Endothelial cell of umbilical vein (primary cell): ENCODE measurements around the gene RBPJL.

ENCODE experiments used
- JUN ChIP-seq: IDR thresholded peaks from 2 replicates; pipeline ENCODE4 v1.6.1; 2011; ENCODE audit warnings: borderline replicate concordance, low read depth; ENCODE audit not compliant: insufficient read length, insufficient read depth
- MAX ChIP-seq: IDR thresholded peaks from 2 replicates; pipeline ENCODE4 v1.6.1; 2011; ENCODE audit not compliant: insufficient read depth, insufficient read length
- POLR2A ChIP-seq: IDR thresholded peaks from 2 replicates; pipeline ENCODE4 v1.6.1; 2012; ENCODE audit warnings: low read depth, mild to moderate bottlenecking, control low read depth, low read length
- TF ChIP-seq, protein P1 (sequence below), 2 donors: IDR thresholded peaks; 1 replicate in 1 of 2; 2 replicates in 1 of 2; pipeline ENCODE4 v1.5.1; 2011; ENCODE audit warnings: low read length in 2 of 2, mild to moderate bottlenecking in 2 of 2, moderate library complexity in 2 of 2, control low read depth in 1 of 2, inconsistent platforms in 1 of 2, low read depth in 1 of 2; ENCODE audit not compliant: insufficient read depth in 1 of 2; ENCODE audit errors: extremely low read depth in 1 of 2

GRCh38 chr20:45258259-45258658, 48.4 kb upstream of the RBPJL start:
- TF ChIP-seq, protein P1, sequence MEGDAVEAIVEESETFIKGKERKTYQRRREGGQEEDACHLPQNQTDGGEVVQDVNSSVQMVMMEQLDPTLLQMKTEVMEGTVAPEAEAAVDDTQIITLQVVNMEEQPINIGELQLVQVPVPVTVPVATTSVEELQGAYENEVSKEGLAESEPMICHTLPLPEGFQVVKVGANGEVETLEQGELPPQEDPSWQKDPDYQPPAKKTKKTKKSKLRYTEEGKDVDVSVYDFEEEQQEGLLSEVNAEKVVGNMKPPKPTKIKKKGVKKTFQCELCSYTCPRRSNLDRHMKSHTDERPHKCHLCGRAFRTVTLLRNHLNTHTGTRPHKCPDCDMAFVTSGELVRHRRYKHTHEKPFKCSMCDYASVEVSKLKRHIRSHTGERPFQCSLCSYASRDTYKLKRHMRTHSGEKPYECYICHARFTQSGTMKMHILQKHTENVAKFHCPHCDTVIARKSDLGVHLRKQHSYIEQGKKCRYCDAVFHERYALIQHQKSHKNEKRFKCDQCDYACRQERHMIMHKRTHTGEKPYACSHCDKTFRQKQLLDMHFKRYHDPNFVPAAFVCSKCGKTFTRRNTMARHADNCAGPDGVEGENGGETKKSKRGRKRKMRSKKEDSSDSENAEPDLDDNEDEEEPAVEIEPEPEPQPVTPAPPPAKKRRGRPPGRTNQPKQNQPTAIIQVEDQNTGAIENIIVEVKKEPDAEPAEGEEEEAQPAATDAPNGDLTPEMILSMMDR (IDR thresholded peaks at IDR 0.05; ENCODE audit: extremely low read depth in 1 of 2, insufficient read depth in 1 of 2, low read depth in 1 of 2, low read length in 2 of 2), result no peak
- TF ChIP-seq JUN (no peak), POLR2A (no peak), MAX (no peak)
